Measurements from ENCODE around the gene ZNF444. TPM values are rescaled to one million over a fixed set of nuclear protein-coding genes. Genes with fewer than 3 reads are reported as not detected.

Gene ZNF444
- polyA plus RNA-seq, 2 of the 4 experiments (the other 2 are of a cell fraction), result 16.5 to 26.2 TPM

DNA sequence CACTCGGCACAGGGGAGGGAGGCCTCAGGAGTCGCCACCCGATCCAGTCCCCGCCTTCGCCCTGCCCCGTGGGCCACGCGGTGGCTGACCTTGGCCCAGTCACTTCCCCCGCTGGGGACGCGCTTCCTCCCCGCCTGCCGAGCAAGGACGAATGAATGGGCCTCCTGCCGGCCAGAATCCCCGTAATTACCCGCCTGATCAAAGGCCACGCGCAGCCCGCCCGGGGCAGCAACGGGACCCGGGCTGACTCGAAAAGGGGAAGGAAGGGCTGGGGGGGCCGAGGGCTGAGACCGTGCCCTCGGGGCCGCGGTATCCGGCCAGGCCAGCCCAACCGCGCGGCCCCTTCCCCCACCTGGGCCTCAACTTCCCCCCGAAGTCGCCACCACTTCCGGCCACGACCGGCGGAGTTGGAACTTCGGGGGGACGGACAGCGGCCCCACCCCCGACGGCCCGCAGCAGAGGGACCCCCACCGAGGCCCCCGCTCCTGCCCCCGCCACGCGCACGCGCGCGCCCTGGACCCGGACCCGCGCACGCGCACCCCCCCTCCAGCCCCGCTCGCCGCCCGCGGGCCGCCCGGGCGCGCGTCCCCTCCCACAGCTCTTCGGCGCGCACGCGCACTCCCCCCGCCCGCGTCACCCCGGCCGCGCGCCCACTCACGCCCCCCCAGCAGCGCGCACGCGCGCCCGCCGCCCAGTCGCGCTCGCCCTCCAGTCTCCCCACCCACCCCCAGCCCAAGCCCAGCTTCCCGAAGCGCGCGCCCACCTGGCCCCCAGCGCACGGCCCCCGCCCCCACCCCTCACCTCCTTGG lies 20.5 kb upstream of the ZNF444 start (continued):
- TF ChIP-seq FOSB (CRISPR knock-in tag; IDR thresholded peaks at IDR 0.05), result no peak
- TF ChIP-seq, protein P1, sequence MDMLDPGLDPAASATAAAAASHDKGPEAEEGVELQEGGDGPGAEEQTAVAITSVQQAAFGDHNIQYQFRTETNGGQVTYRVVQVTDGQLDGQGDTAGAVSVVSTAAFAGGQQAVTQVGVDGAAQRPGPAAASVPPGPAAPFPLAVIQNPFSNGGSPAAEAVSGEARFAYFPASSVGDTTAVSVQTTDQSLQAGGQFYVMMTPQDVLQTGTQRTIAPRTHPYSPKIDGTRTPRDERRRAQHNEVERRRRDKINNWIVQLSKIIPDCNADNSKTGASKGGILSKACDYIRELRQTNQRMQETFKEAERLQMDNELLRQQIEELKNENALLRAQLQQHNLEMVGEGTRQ (IDR thresholded peaks at IDR 0.05), result no peak

DNA sequence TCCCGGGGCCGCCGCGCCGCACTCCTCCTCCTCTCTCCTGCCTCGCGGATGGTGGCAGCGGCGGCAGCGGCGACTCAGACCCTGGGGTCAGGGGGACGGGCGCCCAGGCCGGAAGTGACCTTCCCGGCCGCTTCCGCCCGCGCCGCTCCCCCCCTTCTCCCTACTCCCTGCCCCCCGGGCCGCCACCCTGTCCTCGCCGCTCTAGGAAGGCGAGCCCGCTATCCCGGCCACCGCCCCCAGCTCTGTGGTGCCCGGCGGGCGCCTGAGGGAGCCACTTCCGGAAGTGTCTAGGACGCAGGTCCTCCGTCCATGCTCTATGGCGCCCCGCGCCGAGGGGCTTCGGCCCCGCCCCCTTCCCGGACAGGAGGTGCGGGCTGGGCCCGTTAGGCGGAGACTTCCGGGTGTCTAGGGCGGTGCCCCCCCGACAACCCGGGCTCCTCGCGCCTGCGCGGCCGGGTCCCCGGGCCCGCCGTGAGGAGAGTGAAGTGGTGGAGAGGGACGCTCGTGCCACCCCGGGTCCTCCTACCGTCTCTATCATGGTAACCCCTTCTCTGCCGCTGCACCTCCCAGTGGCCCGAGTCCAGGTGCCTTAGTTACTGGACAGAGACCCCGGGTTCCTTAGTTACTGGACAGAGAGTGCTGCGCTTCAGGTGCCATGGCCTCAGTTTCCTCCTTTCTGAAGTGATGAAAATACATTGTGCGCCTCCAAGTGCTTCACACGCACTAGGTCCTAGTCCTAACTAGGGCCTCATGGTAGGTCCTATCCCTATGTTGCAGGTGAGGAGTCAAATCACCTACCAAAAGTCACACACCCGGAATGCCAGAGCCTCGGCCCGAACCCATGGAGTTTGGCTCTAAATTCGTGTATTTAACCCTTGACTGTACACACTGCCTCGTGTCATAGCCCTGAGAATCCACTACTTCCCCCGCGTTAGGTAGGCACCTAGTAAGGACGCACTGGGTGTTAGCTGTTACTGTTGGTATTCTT lies 19.6 kb upstream of the ZNF444 start, which contains the start of gene ZNF787:
TSS of gene ZNF787 (minus strand) at position 116 of the 988 bp plus-strand sequence. CDS start 18,078 bp downstream, outside the sequence.
- Histone ChIP-seq H3K9me3 (no peaks in the 10 kb centered on the region), H3K4me2 (peak within 1 kb of the TSS; percentile 90), H3K27ac (peak within 1 kb of the TSS; percentile 93 to 95), H3K4me1 (peaks cover 19% of the 10 kb centered on the region), H3K4me3 (peak within 1 kb of the TSS; percentile 88)
- ATAC-seq (peak; percentile 81 to 91), DNase-seq (ENCODE audit: low read depth in 1 of 2, low spot score in 1 of 2) (peak; percentile 98 to 99), FAIRE-seq (no peak)
- TF ChIP-seq MAZ (IDR thresholded peaks at IDR 0.05; ENCODE audit: borderline replicate concordance, low read depth, low read length) (peak; percentile 71; the same call in 1 of the 2 replicates), RARB (CRISPR knock-in tag; IDR thresholded peaks at IDR 0.05) (no peak), GATA3 (IDR thresholded peaks at IDR 0.05; ENCODE audit: borderline replicate concordance) (peak; percentile 30; the same call in 1 of the 2 replicates), RNF2 (IDR thresholded peaks at IDR 0.05; ENCODE audit: borderline replicate concordance, low read depth) (no peak), MYC (IDR thresholded peaks at IDR 0.05; ENCODE audit: borderline replicate concordance, low read length) (peak; percentile 79), CHD2 (IDR thresholded peaks at IDR 0.05; ENCODE audit: low read length, partially characterized antibody) (peak; percentile 16), JUNB (IDR thresholded peaks at IDR 0.05) (no peak), TP53 (CRISPR knock-in tag; IDR thresholded peaks at IDR 0.05) (peak; percentile 24; the same call in 1 of the 2 replicates), ZC3H11A (IDR thresholded peaks at IDR 0.05) (0 out of 2 replicates have a peak, but pooled peaks have one; percentile 0), KDM5A (IDR thresholded peaks at IDR 0.05) (no peak), JUN (IDR thresholded peaks at IDR 0.05) (peak; percentile 21 to 76; a peak in 3 of 5 replicates), RAD21 (conservative IDR thresholded peaks at IDR 0.05 in 1 of 2, IDR thresholded peaks at IDR 0.05 in 1 of 2) (no peak), POLR2A (IDR thresholded peaks at IDR 0.05; ENCODE audit: low read length) (peak; percentile 52)
- TF ChIP-seq, protein P2, sequence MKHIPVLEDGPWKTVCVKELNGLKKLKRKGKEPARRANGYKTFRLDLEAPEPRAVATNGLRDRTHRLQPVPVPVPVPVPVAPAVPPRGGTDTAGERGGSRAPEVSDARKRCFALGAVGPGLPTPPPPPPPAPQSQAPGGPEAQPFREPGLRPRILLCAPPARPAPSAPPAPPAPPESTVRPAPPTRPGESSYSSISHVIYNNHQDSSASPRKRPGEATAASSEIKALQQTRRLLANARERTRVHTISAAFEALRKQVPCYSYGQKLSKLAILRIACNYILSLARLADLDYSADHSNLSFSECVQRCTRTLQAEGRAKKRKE (CRISPR knock-in tag; IDR thresholded peaks at IDR 0.05; ENCODE audit: low read depth), result no peak
- TF ChIP-seq, protein P3, sequence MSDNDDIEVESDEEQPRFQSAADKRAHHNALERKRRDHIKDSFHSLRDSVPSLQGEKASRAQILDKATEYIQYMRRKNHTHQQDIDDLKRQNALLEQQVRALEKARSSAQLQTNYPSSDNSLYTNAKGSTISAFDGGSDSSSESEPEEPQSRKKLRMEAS (IDR thresholded peaks at IDR 0.05), result peak; percentile 83
- TF ChIP-seq, protein P4, sequence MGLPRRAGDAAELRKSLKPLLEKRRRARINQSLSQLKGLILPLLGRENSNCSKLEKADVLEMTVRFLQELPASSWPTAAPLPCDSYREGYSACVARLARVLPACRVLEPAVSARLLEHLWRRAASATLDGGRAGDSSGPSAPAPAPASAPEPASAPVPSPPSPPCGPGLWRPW (IDR thresholded peaks at IDR 0.05), result no peak
- TF ChIP-seq, protein P5, sequence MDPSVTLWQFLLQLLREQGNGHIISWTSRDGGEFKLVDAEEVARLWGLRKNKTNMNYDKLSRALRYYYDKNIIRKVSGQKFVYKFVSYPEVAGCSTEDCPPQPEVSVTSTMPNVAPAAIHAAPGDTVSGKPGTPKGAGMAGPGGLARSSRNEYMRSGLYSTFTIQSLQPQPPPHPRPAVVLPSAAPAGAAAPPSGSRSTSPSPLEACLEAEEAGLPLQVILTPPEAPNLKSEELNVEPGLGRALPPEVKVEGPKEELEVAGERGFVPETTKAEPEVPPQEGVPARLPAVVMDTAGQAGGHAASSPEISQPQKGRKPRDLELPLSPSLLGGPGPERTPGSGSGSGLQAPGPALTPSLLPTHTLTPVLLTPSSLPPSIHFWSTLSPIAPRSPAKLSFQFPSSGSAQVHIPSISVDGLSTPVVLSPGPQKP (IDR thresholded peaks at IDR 0.05; ENCODE audit: low read depth, low read length), result 0 out of 2 replicates have a peak, but pooled peaks have one; percentile 39
- TF ChIP-seq, protein P6, sequence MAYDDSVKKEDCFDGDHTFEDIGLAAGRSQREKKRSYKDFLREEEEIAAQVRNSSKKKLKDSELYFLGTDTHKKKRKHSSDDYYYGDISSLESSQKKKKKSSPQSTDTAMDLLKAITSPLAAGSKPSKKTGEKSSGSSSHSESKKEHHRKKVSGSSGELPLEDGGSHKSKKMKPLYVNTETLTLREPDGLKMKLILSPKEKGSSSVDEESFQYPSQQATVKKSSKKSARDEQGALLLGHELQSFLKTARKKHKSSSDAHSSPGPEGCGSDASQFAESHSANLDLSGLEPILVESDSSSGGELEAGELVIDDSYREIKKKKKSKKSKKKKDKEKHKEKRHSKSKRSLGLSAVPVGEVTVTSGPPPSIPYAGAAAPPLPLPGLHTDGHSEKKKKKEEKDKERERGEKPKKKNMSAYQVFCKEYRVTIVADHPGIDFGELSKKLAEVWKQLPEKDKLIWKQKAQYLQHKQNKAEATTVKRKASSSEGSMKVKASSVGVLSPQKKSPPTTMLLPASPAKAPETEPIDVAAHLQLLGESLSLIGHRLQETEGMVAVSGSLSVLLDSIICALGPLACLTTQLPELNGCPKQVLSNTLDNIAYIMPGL (CRISPR knock-in tag; IDR thresholded peaks at IDR 0.05; ENCODE audit: borderline replicate concordance), result 0 out of 2 replicates have a peak, but pooled peaks have one; percentile 11
- 20% methylated on average over 28 of the region's 74 CpGs for WGBS (ENCODE audit: missing lambda C conversion rate)
- CTCF ChIA-PET, result interaction anchor here (1.0 kb wide), 1 partner anchor 15 kb away, joined by 3 read pairs; no protein-coding TSS in a partner anchor
- POLR2A ChIA-PET, result interaction anchor here (0.6 to 1.5 kb wide), 17 partner anchors 10 to 479 kb away, joined by 3 to 28 read pairs (median 4); partner anchors contain the start of genes ZNF444 and ZSCAN5A

Data from A549 (cell line).